AML-193 (cell line): ENCODE results near the gene U2AF2.
"Not testable (repeated sequence)": the region's sequence is repeated elsewhere in the genome, so short reads cannot be mapped to it uniquely, and the experiment has no call there.

Experiments
- DNase-seq, 2 experiments: peaks; one replicate each; lab custom pipeline; 2025; lab: John Stamatoyannopoulos, UW

The U2AF2 gene

GRCh38 chr19:55705972-55706371 lies 51.1 kb downstream of the U2AF2 start:
- DNase-seq = no peak

GRCh38 chr19:55711719-55712118 lies 56.9 kb downstream of the U2AF2 start:
- no peak for DNase-seq

- no peak for DNase-seq
Measured at GRCh38 chr19:55712804-55713631, 58.2 kb downstream of the U2AF2 start.

GRCh38 chr19:55716531-55716930 lies 61.7 kb downstream of the U2AF2 start:
- no peak for DNase-seq

- DNase-seq = no peak
Measured at GRCh38 chr19:55717251-55717650, 62.4 kb downstream of the U2AF2 start.

GRCh38 chr19:55717879-55718711 lies 63.3 kb downstream of the U2AF2 start:
- not testable (repeated sequence) for DNase-seq

- no peak for DNase-seq
Measured at GRCh38 chr19:55720214-55720746, 65.4 kb downstream of the U2AF2 start.

GRCh38 chr19:55720801-55721200 lies 66.0 kb downstream of the U2AF2 start:
- DNase-seq = no peak

- DNase-seq = no peak
Measured at GRCh38 chr19:55723491-55723890, 68.7 kb downstream of the U2AF2 start.
